Suprapubic skin (tissue), 3 donors: ENCODE measurements around the gene DEPP1.

Source experiments
- CTCF ChIP-seq, 2 donors: fragments of 200-600 bp in 1 of 2; fragments of 450-650 bp in 1 of 2; sonication (generic) in 1 of 2; IDR thresholded peaks; one replicate each; pipeline ENCODE4 v1.5.1; 2016 to 2019; ENCODE audit warnings: antibody characterized with exemption in 2 of 2, mild to moderate bottlenecking in 1 of 2, moderate library complexity in 1 of 2
- POLR2A ChIP-seq, 2 donors: fragments of 450-650 bp; IDR thresholded peaks; one replicate each; pipeline ENCODE4 v1.6.1; 2017; ENCODE audit warnings: antibody characterized with exemption in 2 of 2, mild to moderate bottlenecking in 2 of 2, moderate library complexity in 2 of 2

- TF ChIP-seq POLR2A (IDR thresholded peaks at IDR 0.05) = no peak
- no peak for TF ChIP-seq CTCF (IDR thresholded peaks at IDR 0.05)
These were observed 2.8 kb upstream of the DEPP1 start for GRCh38 chr10:44981172-44982113.
